GM18520 (cell line): Measurements from ENCODE around the gene RPUSD3.

Source experiments
- ATAC-seq: cut with Tn5 transposase; IDR thresholded peaks from one replicate; pipeline ENCODE4 v1.9.1; 2021; ENCODE audit not compliant: unreplicated experiment

RPUSD3 gene

GRCh38 chr3:9806688-9807589 lies 36.9 kb downstream of the RPUSD3 start:
- no peak for ATAC-seq

- no peak for ATAC-seq
These were observed 37.7 kb downstream of the RPUSD3 start for GRCh38 chr3:9806137-9806536.

GRCh38 chr3:9804996-9805395 lies 38.8 kb downstream of the RPUSD3 start:
- ATAC-seq: no peak

GRCh38 chr3:9803494-9803893 lies 40.3 kb downstream of the RPUSD3 start:
- no peak for ATAC-seq

GRCh38 chr3:9800529-9800928 lies 43.3 kb downstream of the RPUSD3 start:
- ATAC-seq: no peak

- no peak for ATAC-seq
These were observed 46.4 kb downstream of the RPUSD3 start for GRCh38 chr3:9797196-9797945.

GRCh38 chr3:9795207-9795606 lies 48.6 kb downstream of the RPUSD3 start:
- ATAC-seq: no peak

GRCh38 chr3:9794400-9794799 lies 49.4 kb downstream of the RPUSD3 start:
- ATAC-seq: no peak

- ATAC-seq: no peak
These were observed 50.5 kb downstream of the RPUSD3 start for GRCh38 chr3:9793161-9793781.

GRCh38 chr3:9792405-9793160 lies 51.2 kb downstream of the RPUSD3 start, which contains the start of the genes ARPC4 and TADA3:
TSS of gene ARPC4 (plus strand) at chr3:9793082. CDS start at chr3:9793122, 40 bp downstream.
TSS of gene TADA3 (minus strand) at chr3:9792473. CDS start at chr3:9791466, 1,007 bp downstream.
- ATAC-seq: peak; percentile 66

GRCh38 chr3:9791790-9792404 lies 51.9 kb downstream of the RPUSD3 start:
- ATAC-seq: no peak

- ATAC-seq: no peak
These were observed 52.7 kb downstream of the RPUSD3 start for GRCh38 chr3:9791127-9791526.
